HG03520 (cell line): Measurements from ENCODE around the gene DAD1.
"Not testable (repeated sequence)": the region's sequence is repeated elsewhere in the genome, so short reads cannot be mapped to it uniquely, and the experiment has no call there.

Experiments used
- ATAC-seq: cut with Tn5 transposase; IDR thresholded peaks from one replicate; pipeline ENCODE4 v1.9.1; 2021; ENCODE audit warnings: mild to moderate bottlenecking, moderate library complexity; ENCODE audit not compliant: unreplicated experiment

The DAD1 gene

GRCh38 chr14:22553861-22554497, 35.0 kb downstream of the DAD1 start:
- ATAC-seq, result not testable (repeated sequence)

GRCh38 chr14:22553445-22553844, 35.6 kb downstream of the DAD1 start:
- ATAC-seq, result no peak

GRCh38 chr14:22552827-22553076, 36.3 kb downstream of the DAD1 start:
- no peak for ATAC-seq

GRCh38 chr14:22552001-22552826, 36.8 kb downstream of the DAD1 start:
- ATAC-seq, result no peak

GRCh38 chr14:22551605-22551997, 37.4 kb downstream of the DAD1 start:
- ATAC-seq, result no peak

GRCh38 chr14:22549981-22550673, 38.9 kb downstream of the DAD1 start:
- peak; percentile 52 for ATAC-seq

GRCh38 chr14:22549324-22549962, 39.6 kb downstream of the DAD1 start:
- no peak for ATAC-seq

GRCh38 chr14:22547948-22548750, 40.9 kb downstream of the DAD1 start:
- no peak for ATAC-seq

DNA sequence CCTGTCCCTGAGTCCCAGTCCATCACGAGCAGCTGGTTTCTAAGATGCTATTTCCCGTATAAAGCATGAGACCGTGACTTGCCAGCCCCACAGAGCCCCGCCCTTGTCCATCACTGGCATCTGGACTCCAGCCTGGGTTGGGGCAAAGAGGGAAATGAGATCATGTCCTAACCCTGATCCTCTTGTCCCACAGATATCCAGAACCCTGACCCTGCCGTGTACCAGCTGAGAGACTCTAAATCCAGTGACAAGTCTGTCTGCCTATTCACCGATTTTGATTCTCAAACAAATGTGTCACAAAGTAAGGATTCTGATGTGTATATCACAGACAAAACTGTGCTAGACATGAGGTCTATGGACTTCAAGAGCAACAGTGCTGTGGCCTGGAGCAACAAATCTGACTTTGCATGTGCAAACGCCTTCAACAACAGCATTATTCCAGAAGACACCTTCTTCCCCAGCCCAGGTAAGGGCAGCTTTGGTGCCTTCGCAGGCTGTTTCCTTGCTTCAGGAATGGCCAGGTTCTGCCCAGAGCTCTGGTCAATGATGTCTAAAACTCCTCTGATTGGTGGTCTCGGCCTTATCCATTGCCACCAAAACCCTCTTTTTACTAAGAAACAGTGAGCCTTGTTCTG, 41.6 kb downstream of the DAD1 start:
- no peak for ATAC-seq

DNA sequence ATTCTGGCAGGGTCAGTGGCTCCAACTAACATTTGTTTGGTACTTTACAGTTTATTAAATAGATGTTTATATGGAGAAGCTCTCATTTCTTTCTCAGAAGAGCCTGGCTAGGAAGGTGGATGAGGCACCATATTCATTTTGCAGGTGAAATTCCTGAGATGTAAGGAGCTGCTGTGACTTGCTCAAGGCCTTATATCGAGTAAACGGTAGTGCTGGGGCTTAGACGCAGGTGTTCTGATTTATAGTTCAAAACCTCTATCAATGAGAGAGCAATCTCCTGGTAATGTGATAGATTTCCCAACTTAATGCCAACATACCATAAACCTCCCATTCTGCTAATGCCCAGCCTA, 42.3 kb downstream of the DAD1 start:
- no peak for ATAC-seq

DNA sequence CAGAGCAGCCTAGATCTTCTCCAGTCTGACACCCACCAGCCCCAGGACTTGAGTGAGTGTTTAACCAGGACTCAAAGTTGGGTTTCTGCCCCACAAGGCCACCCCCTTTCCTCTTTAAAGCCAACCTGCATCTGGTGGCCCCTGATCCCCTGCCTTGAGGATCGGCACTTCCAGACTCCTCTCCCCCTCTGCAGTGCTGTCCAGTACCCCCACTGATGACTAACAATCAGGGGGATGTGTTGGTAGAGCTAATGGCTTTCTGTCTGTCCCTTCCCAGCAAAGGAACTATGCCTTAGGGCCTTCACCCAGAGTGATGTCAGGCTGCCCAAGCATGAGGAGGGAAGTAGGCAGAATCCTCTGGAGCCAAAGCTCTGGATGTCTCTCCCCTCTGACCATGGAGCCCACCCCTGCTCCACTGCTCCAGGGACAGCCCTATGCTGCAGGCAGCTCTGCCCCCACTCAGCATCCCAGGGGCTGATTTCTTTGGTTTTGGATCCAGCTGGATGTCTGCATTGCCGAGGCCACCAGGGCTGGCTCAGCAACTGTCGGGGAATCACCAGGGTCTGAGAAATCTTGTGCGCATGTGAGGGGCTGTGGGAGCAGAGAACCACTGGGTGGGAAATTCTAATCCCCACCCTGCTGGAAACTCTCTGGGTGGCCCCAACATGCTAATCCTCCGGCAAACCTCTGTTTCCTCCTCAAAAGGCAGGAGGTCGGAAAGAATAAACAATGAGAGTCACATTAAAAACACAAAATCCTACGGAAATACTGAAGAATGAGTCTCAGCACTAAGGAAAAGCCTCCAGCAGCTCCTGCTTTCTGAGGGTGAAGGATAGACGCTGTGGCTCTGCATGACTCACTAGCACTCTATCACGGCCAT, 42.9 kb downstream of the DAD1 start:
- no peak for ATAC-seq

- ATAC-seq, result no peak
Measured at GRCh38 chr14:22544881-22545420, 44.1 kb downstream of the DAD1 start.

DNA sequence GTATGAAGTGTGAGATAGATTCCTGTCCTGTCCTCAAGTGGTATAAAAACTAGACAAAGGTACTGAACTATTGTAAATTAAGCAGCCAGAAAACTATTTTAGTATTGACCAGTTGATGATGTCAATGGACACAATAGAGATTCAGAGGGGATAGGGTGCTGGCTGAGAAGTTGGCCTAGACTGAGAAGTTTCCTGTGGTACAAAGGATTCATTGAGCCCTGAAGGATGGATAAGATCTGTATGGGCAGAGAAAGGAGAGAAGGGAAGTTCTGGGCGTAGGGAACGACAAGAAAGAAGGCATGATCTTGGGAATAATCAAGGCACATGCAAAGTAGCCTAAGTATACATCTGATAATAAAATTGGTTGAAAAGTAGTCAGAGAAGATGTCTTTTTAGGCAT, 44.6 kb downstream of the DAD1 start:
- no peak for ATAC-seq

DNA sequence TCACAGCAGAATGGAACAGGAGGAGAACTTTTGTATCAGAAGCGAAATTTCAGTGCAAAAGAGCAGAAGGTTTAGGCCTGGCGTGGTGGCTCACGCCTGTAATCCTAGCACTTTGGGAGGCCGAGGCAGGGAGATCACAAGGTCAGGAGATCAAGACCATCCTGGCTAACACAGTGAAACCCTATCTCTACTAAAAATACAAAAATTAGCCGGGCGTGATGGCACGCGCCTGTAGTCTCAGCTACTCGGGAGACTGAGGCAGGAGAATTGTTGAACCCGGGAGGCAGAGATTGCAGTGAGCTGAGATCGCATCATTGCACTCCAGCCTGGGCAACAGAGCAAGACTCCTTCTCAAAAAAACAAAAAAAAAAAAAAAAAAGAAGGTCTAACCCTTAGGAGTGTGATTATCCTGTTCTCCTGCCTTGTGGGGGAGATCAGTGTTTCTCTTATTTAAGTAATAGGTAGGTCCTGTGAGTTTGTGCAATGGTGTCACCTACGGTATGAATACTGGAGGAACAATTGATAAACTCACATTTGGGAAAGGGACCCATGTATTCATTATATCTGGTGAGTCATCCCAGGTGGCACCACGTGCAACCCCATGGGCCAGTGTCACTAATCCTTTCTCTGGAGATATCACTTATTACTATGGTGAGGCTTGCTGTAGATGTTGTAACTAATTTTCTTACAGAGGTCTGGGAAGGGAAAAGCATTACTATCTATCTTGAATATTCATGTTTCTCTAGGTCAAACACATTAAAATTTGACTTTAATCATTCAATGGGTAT, 45.3 kb downstream of the DAD1 start:
- not testable (repeated sequence) for ATAC-seq

GRCh38 chr14:22542360-22542759, 46.7 kb downstream of the DAD1 start:
- no peak for ATAC-seq

GRCh38 chr14:22541721-22542120, 47.3 kb downstream of the DAD1 start:
- no peak for ATAC-seq

DNA sequence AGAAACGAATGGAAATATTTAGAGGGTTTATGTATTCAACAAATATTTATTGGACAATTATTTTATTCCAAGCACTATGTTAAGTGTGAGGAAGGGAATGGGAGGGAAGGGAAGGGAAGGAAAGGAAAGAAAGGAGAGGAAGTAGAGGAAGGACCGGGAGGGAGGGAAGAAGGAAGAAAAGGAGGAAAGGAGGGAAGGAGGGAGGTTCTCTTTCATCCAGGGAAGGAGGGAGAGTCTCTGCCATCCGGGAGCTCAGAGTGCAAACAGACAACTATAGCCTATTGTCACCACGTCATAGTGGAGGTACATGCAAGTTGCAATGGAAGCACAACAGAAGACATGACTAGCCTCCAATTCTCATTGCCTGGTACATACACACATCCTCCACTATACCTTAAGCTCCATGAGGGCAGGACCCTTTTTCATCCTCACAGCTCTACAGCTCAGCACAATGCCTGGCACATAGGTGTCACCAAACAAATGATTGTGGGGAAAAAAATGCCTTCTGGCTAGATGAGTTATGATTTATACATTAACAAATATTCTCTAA, 48.1 kb downstream of the DAD1 start:
- no peak for ATAC-seq

GRCh38 chr14:22540293-22540692, 48.7 kb downstream of the DAD1 start:
- ATAC-seq, result no peak
